Measurements from ENCODE around the gene NR2F1-AS1.

Gene NR2F1-AS1

GRCh38 chr5:93430118-93430517, 150.9 kb downstream of the NR2F1-AS1 start:
- DNase-seq (ENCODE audit: low read depth in 2 of 2, low spot score in 1 of 2) = no peak

GRCh38 chr5:93428868-93429267, 152.2 kb downstream of the NR2F1-AS1 start:
- no peak for DNase-seq (ENCODE audit: low read depth in 2 of 2, low spot score in 1 of 2)

- DNase-seq (ENCODE audit: low read depth in 2 of 2, low spot score in 1 of 2) = no peak
Observed at GRCh38 chr5:93427316-93427715, 153.7 kb downstream of the NR2F1-AS1 start.

- no peak for DNase-seq (ENCODE audit: low read depth in 2 of 2, low spot score in 1 of 2)
Observed at GRCh38 chr5:93425096-93425495, 155.9 kb downstream of the NR2F1-AS1 start.

- DNase-seq (ENCODE audit: low read depth in 2 of 2, low spot score in 1 of 2) = no peak
Observed at GRCh38 chr5:93423300-93423699, 157.7 kb downstream of the NR2F1-AS1 start.

- no peak for DNase-seq (ENCODE audit: low read depth in 2 of 2, low spot score in 1 of 2)
Observed at GRCh38 chr5:93422652-93423280, 158.3 kb downstream of the NR2F1-AS1 start.

- no peak for DNase-seq (ENCODE audit: low read depth in 2 of 2, low spot score in 1 of 2)
Observed at GRCh38 chr5:93421987-93422401, 159.0 kb downstream of the NR2F1-AS1 start.

- no peak for DNase-seq (ENCODE audit: low read depth in 2 of 2, low spot score in 1 of 2)
Observed at GRCh38 chr5:93421468-93421867, 159.6 kb downstream of the NR2F1-AS1 start.

GRCh38 chr5:93417490-93417889, 163.5 kb downstream of the NR2F1-AS1 start:
- DNase-seq (ENCODE audit: low read depth in 2 of 2, low spot score in 1 of 2) = no peak

- no peak for DNase-seq (ENCODE audit: low read depth in 2 of 2, low spot score in 1 of 2)
Observed at GRCh38 chr5:93415819-93416218, 165.2 kb downstream of the NR2F1-AS1 start.

GRCh38 chr5:93411716-93412115, 169.3 kb downstream of the NR2F1-AS1 start:
- DNase-seq (ENCODE audit: low read depth in 2 of 2, low spot score in 1 of 2) = no peak

GRCh38 chr5:93409691-93410090, 171.3 kb downstream of the NR2F1-AS1 start:
- DNase-seq (ENCODE audit: low read depth in 2 of 2, low spot score in 1 of 2) = no peak

- DNase-seq (ENCODE audit: low read depth in 2 of 2, low spot score in 1 of 2) = no peak
Observed at GRCh38 chr5:93407454-93407853, 173.6 kb downstream of the NR2F1-AS1 start.

GRCh38 chr5:93406971-93407401, 174.0 kb downstream of the NR2F1-AS1 start:
- no peak for DNase-seq (ENCODE audit: low read depth in 2 of 2, low spot score in 1 of 2)

GRCh38 chr5:93404246-93404645, 176.8 kb downstream of the NR2F1-AS1 start:
- DNase-seq (ENCODE audit: low read depth in 2 of 2, low spot score in 1 of 2) = no peak

- DNase-seq (ENCODE audit: low read depth in 2 of 2, low spot score in 1 of 2) = no peak
Observed at GRCh38 chr5:93403141-93403928, 177.7 kb downstream of the NR2F1-AS1 start.

- DNase-seq (ENCODE audit: low read depth in 2 of 2, low spot score in 1 of 2) = no peak
Observed at GRCh38 chr5:93402451-93402850, 178.6 kb downstream of the NR2F1-AS1 start.

GRCh38 chr5:93401634-93402213, 179.3 kb downstream of the NR2F1-AS1 start:
- DNase-seq (ENCODE audit: low read depth in 2 of 2, low spot score in 1 of 2) = no peak

- no peak for DNase-seq (ENCODE audit: low read depth in 2 of 2, low spot score in 1 of 2)
Observed at GRCh38 chr5:93399675-93400074, 181.3 kb downstream of the NR2F1-AS1 start.

- no peak for DNase-seq (ENCODE audit: low read depth in 2 of 2, low spot score in 1 of 2)
Observed at GRCh38 chr5:93395971-93396379, 185.0 kb downstream of the NR2F1-AS1 start.

- DNase-seq (ENCODE audit: low read depth in 2 of 2, low spot score in 1 of 2) = no peak
Observed at GRCh38 chr5:93395010-93395409, 186.0 kb downstream of the NR2F1-AS1 start.

GRCh38 chr5:93394301-93394700, 186.7 kb downstream of the NR2F1-AS1 start:
- DNase-seq (ENCODE audit: low read depth in 2 of 2, low spot score in 1 of 2) = no peak
